CD4-positive, alpha-beta T cell treated with Interferon gamma for 1 hour (primary cell): ENCODE measurements around the gene CFAP100.

Experiments used
- DNase-seq: peaks from one replicate; pipeline ENCODE4 v3.0.0-alpha.2; 2020

The CFAP100 gene

DNA sequence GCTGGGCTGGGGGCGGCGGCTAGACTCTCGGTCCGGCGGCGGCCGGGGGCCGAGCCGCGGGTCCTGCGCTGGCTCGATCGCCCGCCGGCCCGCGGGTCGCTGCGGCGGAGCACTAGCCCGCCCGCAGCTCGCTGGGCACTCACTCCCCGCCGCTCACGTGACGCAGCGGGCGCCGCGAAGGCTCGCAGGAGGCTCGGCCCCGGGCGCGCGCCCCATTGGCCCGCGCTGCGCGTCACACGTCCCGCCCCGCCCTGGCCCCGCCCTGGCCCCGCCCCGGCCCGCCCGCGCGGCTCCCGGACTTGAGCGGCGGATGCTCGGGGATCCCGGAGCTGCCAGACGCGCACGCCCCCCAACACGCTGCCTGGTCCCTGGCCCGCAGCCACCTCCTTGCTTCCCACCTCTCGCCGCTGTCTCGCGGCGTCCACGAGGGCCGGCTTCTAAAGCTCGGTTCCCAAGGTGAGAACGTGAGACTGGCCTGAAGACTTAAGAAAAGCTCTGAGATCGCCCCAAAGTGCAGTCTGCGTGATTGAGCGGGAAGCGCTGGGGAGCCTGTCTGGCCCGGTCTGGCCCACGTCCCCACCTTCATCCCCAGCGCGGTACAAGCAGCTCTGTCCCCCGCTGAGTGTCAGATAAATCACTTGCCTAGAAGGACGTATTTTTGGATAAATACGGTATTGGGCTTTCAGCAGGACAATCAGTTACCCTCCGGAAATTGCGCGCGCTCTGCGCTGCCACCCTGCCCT, 37.2 kb upstream of the CFAP100 start, which contains the start of gene KLF15:
TSS of gene KLF15 (minus strand) at position 114 of the 743 bp plus-strand sequence. CDS start 4,486 bp downstream, outside the sequence.
- peak; percentile 77 for DNase-seq

- no peak for DNase-seq
Observed at GRCh38 chr3:126358038-126358815, 36.5 kb upstream of the CFAP100 start.

DNA sequence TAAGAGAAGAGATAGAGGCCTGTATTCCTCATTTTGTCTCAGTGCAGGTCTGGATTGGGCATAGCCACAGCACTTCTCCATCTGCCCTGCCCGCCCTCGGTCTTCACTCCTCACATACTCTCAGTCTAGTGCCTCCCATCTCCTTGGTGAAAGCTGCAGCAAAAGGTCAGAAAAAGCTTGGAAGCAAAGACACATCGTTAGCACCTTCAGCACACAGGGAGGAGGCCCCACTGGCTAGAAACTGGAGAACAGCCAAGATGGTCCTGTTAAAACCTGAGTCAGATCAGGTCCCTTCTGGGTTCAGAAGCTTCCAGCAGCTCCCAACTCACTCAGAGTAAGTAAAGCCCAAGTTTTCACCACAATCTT, 35.9 kb upstream of the CFAP100 start:
- DNase-seq: no peak

GRCh38 chr3:126360046-126360713, 34.5 kb upstream of the CFAP100 start:
- no peak for DNase-seq

DNA sequence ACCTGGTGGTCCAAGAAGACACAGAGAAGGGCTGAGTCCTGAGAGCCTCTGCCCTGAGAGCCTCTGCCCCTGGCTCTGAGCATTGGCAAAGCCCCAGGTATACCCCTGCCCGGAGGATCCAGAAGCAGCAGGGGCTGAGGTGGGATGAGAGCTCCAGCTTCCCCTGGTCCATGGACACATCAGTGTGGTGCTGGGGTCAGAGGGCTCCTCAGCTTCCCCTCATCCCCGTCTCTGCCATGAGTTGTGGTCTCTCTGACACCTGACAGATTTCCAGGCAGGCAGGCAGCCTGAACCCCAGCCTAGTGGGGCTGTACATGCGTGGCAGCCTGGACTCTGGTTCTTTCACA, 34.0 kb upstream of the CFAP100 start:
- no peak for DNase-seq

GRCh38 chr3:126361211-126361610, 33.5 kb upstream of the CFAP100 start:
- no peak for DNase-seq

DNA sequence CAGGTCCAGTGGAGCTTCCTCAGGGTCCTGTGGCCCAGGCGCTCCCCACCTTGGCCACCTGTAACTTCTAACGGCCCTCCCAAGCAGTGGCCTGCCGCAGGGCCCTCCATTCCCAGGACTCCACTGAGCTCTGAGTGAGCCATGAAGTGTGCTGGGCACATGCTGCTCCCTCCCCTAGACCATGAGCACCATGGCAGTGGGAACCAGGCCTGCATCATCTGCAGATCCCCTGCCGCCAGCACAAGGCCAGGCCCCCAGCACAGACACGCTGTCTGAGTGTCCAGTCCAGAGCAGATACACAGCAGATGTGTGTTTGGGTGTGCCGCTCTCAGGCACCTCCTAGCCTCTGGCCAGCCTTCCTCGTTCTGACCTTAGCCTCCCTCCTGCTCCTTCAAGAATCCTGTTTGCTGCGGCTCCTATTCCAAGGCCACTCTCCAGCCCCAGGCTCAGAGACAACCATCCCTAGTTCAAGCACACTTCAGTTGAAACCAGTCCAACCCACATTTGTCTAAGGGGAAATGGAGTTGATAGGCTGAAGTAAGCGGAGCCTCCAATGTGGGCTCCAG, 30.5 kb upstream of the CFAP100 start:
- no peak for DNase-seq

GRCh38 chr3:126364731-126365301, 29.9 kb upstream of the CFAP100 start:
- no peak for DNase-seq

- no peak for DNase-seq
Observed at GRCh38 chr3:126365351-126366277, 29.1 kb upstream of the CFAP100 start.

GRCh38 chr3:126367316-126367805, 27.3 kb upstream of the CFAP100 start:
- no peak for DNase-seq

DNA sequence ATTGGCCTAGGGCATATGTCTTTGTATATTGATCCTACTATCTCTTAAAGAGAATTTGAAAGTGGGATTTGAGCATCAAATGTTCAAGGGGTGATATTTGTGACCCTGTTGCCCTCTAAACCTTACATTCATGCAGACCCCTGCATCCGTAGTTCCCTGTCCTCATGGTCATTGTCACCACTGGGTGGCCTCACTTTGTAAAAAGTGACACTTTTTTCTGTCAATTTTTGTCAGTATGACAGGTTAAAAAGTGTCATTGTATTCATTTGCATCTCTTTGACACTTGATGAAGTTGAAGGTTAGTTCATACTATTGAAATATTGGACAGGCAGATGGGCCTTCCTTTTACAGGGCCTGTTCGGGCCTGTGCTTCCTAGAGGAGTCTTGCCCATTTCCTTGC, 25.2 kb upstream of the CFAP100 start:
- no peak for DNase-seq

GRCh38 chr3:126370055-126370454, 24.7 kb upstream of the CFAP100 start:
- DNase-seq: no peak

GRCh38 chr3:126370606-126371005, 24.1 kb upstream of the CFAP100 start:
- no peak for DNase-seq

DNA sequence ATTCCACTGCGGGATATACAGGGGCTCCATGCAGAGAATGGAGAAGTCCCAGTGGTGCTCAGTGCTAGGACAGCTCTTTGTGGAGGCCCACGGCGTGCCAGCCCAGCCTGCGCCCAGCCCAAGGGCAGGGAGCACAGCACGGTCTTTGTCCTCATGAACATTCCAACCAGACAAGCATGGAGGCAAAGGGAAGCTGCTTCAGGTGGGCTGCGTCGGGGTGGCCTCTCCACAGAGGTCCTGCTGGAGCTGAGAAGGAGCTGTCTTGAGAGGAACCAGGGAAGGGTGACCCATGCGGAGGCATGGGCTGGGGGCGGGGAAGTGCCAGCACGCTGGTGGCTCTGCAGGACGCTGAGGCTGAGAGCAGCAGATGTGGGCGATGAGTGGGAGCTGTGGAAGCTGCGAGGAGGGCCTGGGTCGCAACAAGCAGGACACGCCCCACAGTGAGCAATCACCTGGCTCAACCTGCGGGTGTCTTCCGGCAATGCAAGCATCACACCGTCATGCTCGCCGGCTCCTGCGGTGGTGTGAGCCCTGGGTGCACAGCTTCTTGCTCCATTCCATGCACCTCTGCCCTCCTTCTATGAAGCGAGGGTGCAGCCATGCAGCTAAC, 23.5 kb upstream of the CFAP100 start:
- no peak for DNase-seq

DNA sequence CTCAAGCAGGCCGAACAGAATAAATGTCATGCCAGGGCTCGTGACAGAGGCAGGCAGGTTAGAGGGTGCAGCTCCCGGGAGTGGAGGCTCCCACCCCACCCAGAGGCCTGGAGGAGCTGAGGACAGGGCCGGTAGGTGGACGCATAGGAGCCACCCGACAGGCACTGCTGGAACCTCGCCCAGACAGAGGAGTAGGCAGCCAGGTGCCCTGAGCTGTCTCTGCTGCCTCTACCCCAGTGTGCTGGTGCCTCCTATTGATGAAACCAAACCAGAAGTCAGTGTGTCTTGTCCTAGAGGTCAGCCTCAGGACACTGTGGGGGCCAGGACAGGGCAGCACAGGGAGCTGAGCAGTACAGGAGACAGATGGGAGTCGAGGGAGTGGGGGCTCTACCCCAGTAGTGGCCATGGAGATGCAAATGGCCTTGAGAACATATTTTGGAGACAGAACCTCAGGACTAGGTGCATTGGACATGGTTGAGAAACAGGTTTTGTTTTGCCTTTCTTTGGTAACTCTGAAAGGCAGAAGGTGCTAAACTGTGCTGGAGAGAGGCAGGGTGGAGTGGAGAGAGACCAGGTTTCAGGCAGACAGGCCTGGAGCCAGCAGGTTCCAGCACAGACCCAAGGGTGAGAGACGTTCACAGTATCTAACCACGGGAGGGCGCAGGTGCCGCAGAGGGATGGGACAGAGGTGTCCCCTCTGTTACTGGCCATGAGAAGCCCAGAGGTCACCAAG, 22.1 kb upstream of the CFAP100 start:
- no peak for DNase-seq

DNA sequence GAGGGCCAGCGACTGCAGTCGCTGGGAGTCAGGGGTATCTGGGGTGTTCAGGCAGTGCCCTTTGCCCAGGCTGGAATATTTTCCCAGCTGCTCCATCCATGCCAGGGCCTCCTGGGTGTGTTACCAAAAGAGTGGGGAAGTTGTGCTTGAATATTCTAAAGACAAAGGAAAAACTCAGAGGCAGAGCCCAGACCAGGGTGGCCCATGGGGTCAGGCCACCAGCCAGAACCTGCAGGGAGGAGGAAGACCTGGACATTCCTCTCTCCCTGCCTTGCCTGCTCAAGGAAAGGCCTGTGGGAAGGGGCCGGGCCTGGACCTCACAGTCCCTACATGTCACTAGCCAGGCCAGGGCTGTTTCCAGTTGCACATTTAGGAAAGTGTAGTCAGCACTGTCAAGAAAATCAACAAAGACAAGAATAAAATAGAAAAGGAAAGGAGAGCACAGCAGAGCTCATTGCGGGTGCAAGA, 21.5 kb upstream of the CFAP100 start:
- DNase-seq: no peak

DNA sequence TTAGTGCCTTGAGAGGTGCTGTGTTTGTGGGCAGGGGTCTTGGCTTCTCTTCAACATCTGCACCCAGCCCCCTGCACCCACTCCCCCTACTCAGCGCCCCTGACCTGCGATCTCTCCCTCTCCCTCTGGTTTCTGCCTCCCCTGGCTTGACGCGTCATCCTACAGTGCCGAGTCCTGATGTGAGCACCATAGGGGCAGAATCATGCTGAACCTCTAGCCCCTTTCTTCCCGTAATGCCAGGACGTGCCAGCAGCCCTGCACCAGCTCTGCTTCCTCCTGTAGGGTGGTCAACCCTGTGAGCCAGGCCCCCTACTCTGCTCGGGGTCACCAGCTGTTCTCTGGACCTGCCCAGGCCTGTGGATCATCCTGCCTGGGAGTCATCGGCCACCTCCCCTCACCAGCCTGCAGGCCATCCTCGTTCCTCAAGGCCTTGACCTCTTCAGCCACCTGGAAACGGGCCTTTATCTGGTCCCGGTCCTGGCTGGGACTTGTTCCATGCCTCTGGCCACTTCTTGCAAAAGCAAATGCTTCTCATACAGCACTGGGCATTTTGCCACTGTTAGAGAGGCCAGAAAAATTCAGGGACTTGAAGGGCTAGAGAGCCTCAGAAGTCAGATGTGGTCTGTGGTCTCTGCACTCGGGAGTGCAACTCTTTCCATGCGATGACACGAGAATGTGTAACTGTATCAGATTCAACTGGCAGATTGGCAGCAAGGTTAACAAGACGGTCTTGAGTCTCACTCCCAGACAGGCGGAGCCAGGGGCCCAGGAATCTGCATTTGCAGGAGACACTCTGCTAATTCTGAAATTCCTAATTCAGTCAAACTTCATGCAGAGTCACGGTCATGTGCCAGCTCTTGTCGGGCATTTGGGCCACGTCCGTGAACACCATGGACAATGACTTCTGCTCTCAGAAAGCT, 20.8 kb upstream of the CFAP100 start:
- DNase-seq: no peak

DNA sequence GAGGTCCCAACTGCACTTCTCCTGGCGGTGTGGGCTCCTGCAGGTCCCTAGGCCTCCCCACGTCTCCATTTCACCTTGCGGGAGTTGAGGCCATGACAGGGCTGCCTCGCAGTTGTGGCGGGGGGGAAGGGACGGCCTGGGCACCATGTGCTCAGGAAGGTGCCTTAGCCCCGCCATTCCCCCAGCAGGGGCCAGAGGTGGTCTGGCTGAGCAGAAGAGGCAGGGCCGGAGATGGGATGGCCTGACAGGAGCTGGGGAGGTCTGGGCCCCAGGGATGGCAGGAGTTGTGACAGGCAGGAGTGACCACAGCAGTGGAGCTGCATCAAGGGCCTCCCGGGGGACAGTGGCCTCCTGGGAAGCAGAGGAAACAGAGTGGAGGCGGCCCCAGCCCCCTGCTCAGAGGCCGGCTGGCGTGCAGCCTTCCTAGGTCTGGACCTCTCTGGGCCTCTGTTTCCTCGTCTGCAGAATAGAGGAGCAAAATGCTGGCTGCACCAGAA, 18.8 kb upstream of the CFAP100 start:
- DNase-seq: no peak

DNA sequence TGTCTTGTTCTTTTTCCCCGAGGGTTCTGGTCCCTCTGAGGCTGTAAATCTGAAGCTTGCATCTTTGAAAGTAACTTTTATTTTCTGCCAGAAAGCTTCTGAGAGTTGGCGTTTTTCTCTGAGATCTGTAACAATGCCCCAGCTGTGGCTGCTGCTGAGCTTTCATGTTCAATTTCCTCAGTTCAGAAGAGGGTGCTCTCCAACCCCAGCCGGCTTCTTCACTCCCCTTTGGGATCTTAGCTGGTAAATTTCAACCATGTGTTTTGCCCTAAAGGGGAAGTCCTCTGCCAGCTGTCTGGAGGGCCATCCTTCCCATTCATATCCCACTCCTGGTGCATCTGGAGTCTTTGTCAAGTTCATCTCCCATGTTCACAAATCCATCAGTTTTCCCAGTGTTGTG, 18.3 kb upstream of the CFAP100 start:
- DNase-seq: no peak
